SK-N-SH (cell line): ENCODE measurements around the gene SLC16A11.

ENCODE experiments used
- CTCF ChIP-seq: fragments of 200-600 bp; sonication (generic); IDR thresholded peaks from 2 replicates; pipeline ENCODE4 v1.6.1; 2017; ENCODE audit warnings: antibody characterized with exemption, mild to moderate bottlenecking, moderate library complexity
- EZH2phosphoT487 ChIP-seq: fragments of 200-600 bp; sonication (generic); IDR thresholded peaks from 2 replicates; pipeline ENCODE4 v1.6.1; 2017; ENCODE audit warnings: low read depth, mixed run types, mild to moderate bottlenecking, antibody characterized with exemption, moderate library complexity, borderline replicate concordance
- FOXM1 ChIP-seq: IDR thresholded peaks from 2 replicates; pipeline ENCODE4 v1.4.0; 2012; ENCODE audit warnings: low read depth, mild to moderate bottlenecking
- JUND ChIP-seq: IDR thresholded peaks from 2 replicates; pipeline ENCODE4 v1.4.0; 2012
- MEF2A ChIP-seq: IDR thresholded peaks from 2 replicates; pipeline ENCODE4 v1.4.0; 2012; ENCODE audit warnings: low read depth, borderline replicate concordance
- NFIC ChIP-seq: IDR thresholded peaks from 2 replicates; pipeline ENCODE4 v1.4.0; 2012; ENCODE audit warnings: borderline replicate concordance
- NRF1 ChIP-seq: IDR thresholded peaks from 2 replicates; pipeline ENCODE4 v1.6.1; 2012; ENCODE audit warnings: low read depth, mild to moderate bottlenecking, low read length
- POLR2AphosphoS5 ChIP-seq: IDR thresholded peaks from 2 replicates; pipeline ENCODE4 v1.6.1; 2012; ENCODE audit warnings: low read depth, low read length
- REST ChIP-seq: IDR thresholded peaks from 2 replicates; pipeline ENCODE4 v1.6.1; 2012; ENCODE audit warnings: mild to moderate bottlenecking, low read depth, low read length, moderate library complexity
- SIN3A ChIP-seq: IDR thresholded peaks from 2 replicates; pipeline ENCODE4 v1.6.1; 2012; ENCODE audit warnings: low read depth, mild to moderate bottlenecking, low read length, moderate library complexity, borderline replicate concordance
- TCF12 ChIP-seq: IDR thresholded peaks from 2 replicates; pipeline ENCODE4 v1.4.0; 2012

GRCh38 chr17:7063518-7064094 is 19.7 kb upstream of the SLC16A11 start:
- TF ChIP-seq CTCF (no peak), EZH2phosphoT487 (no peak), SIN3A (no peak), NFIC (no peak), JUND (no peak), REST (no peak), NRF1 (no peak), FOXM1 (no peak), TCF12 (no peak), POLR2AphosphoS5 (no peak), MEF2A (no peak)
